D341Med (cell line): Measurements from ENCODE around the gene ZMAT2.
"Not testable (repeated sequence)": the region's sequence is repeated elsewhere in the genome, so short reads cannot be mapped to it uniquely, and the experiment has no call there.

ENCODE experiments used
- DNase-seq: peaks from one replicate; pipeline ENCODE4 v3.0.0; 2012; ENCODE audit warnings: low spot score

ZMAT2 gene

GRCh38 chr5:140700177-140701144 lies at the start of gene ZMAT2:
Gene ZMAT2 (plus strand): TSS chr5:140700447. CDS start chr5:140700461, 14 bp downstream.
- peak; percentile 90 for DNase-seq

- DNase-seq = no peak
These were observed 41.4 kb upstream of the ZMAT2 start for GRCh38 chr5:140658870-140659269.

GRCh38 chr5:140660371-140660770 lies 39.9 kb upstream of the ZMAT2 start:
- not testable (repeated sequence) for DNase-seq

- no peak for DNase-seq
These were observed 36.3 kb upstream of the ZMAT2 start for GRCh38 chr5:140664030-140664358.

GRCh38 chr5:140664359-140665119 lies 35.7 kb upstream of the ZMAT2 start, which contains the start of gene WDR55:
Gene WDR55 (plus strand): TSS chr5:140664904. CDS start chr5:140664913, 9 bp downstream.
- DNase-seq = peak; percentile 94

GRCh38 chr5:140671035-140671434 lies 29.2 kb upstream of the ZMAT2 start:
- DNase-seq = not testable (repeated sequence)

GRCh38 chr5:140671472-140672125 lies 28.6 kb upstream of the ZMAT2 start:
- DNase-seq = no peak

GRCh38 chr5:140672455-140673186 lies 27.6 kb upstream of the ZMAT2 start:
- no peak for DNase-seq

- DNase-seq = no peak
These were observed 26.9 kb upstream of the ZMAT2 start, which contains the start of gene DND1 for GRCh38 chr5:140673187-140673976. Gene DND1 (minus strand): TSS chr5:140673576. CDS start chr5:140673542, 34 bp downstream.

- DNase-seq = no peak
These were observed 26.0 kb upstream of the ZMAT2 start for GRCh38 chr5:140674211-140674610.

GRCh38 chr5:140674629-140675028 lies 25.6 kb upstream of the ZMAT2 start:
- no peak for DNase-seq

- no peak for DNase-seq
These were observed 22.3 kb upstream of the ZMAT2 start for GRCh38 chr5:140677947-140678346.

- DNase-seq = no peak
These were observed 21.3 kb upstream of the ZMAT2 start for GRCh38 chr5:140678993-140679392.

- no peak for DNase-seq
These were observed 9.8 kb upstream of the ZMAT2 start for GRCh38 chr5:140690376-140690932.

- peak; percentile 92 for DNase-seq
These were observed 9.0 kb upstream of the ZMAT2 start, which contains the start of the genes HARS1 and HARS2 for GRCh38 chr5:140690941-140691924. Gene HARS1 (minus strand): TSS chr5:140691370. CDS start chr5:140691304, 66 bp downstream. Gene HARS2 (plus strand): TSS chr5:140691455. CDS start chr5:140691649, 194 bp downstream.

- DNase-seq = peak; percentile 70
These were observed 6.0 kb upstream of the ZMAT2 start for GRCh38 chr5:140694276-140694675.

- no peak for DNase-seq
These were observed 3.3 kb upstream of the ZMAT2 start for GRCh38 chr5:140696891-140697492.

GRCh38 chr5:140707812-140708211 lies 7.6 kb downstream of the ZMAT2 start:
- DNase-seq = no peak
